SK-N-SH (cell line): ENCODE measurements around the gene PAPPA2. TPM values are rescaled to one million over a fixed set of nuclear protein-coding genes. Genes with fewer than 3 reads are reported as not detected.
"Not testable (repeated sequence)": the region's sequence is repeated elsewhere in the genome, so short reads cannot be mapped to it uniquely, and the experiment has no call there.

Source experiments
- CTCF ChIA-PET: fragments of 300-600, 350-600 bp; formaldehyde crosslinking; extraction: SDS; loops from one replicate; lab custom pipeline; 2021; lab: Yijun Ruan, JAX
- POLR2A ChIA-PET: fragments of 350-600 bp; sonication (Branson Sonifier 250); formaldehyde crosslinking; extraction: SDS; loops from one replicate; lab custom pipeline; 2020; ENCODE audit warnings: antibody characterized with exemption, inconsistent platforms; lab: Yijun Ruan, JAX
- DNase-seq: peaks from one replicate; pipeline ENCODE4 v3.0.0; 2012
- H2AFZ ChIP-seq: fragments of 200-600 bp; sonication (generic); 2 replicates; pipeline ENCODE4 v1.8.1; 2016; ENCODE audit warnings: antibody characterized with exemption, mild to moderate bottlenecking, low read depth
- H3F3A ChIP-seq: fragments of 200-600 bp; sonication (generic); replicated peaks from 2 replicates; pipeline ENCODE3; 2016; ENCODE audit warnings: antibody characterized with exemption, mild to moderate bottlenecking; ENCODE audit not compliant: insufficient read depth
- H3K27ac ChIP-seq, 2 experiments: fragments of 200-500 bp in 1 of 2; fragments of 200-600 bp in 1 of 2; sonication (Bioruptor generic) in 1 of 2; sonication (generic), shearing (Covaris generic) in 1 of 2; 2 replicates each; pipeline versions ENCODE4 v1.5.1 to v1.6.1; 2014 to 2016; ENCODE audit warnings: low read depth in 2 of 2, inconsistent platforms in 1 of 2, low read length in 1 of 2, mild to moderate bottlenecking in 1 of 2, mixed read lengths in 1 of 2
- H3K27me3 ChIP-seq: fragments of 200-600 bp; sonication (generic), shearing (Covaris generic); 2 replicates; pipeline ENCODE4 v1.6.1; 2016; ENCODE audit warnings: mixed run types; ENCODE audit not compliant: insufficient read depth
- H3K36me3 ChIP-seq, 2 experiments: fragments of 200-500 bp in 1 of 2; fragments of 200-600 bp in 1 of 2; sonication (Bioruptor generic) in 1 of 2; sonication (generic) in 1 of 2; replicated peaks in 1 of 2; 2 replicates each; pipeline versions ENCODE3 to v1.5.1; 2014 to 2016; ENCODE audit warnings: low read length in 1 of 2, mild to moderate bottlenecking in 1 of 2; ENCODE audit not compliant: insufficient read depth in 2 of 2, control insufficient read depth in 1 of 2
- H3K4me1 ChIP-seq, 2 experiments: fragments of 200-500 bp in 1 of 2; fragments of 200-600 bp in 1 of 2; sonication (Bioruptor generic) in 1 of 2; sonication (generic), shearing (Covaris generic) in 1 of 2; 2 replicates each; pipeline versions ENCODE4 v1.5.1 to v1.6.1; 2014 to 2016; ENCODE audit warnings: low read depth in 1 of 2, low read length in 1 of 2, mixed run types in 1 of 2; ENCODE audit not compliant: insufficient read depth in 2 of 2, control insufficient read depth in 1 of 2
- H3K4me2 ChIP-seq: fragments of 200-600 bp; sonication (generic), shearing (Covaris generic); 2 replicates; pipeline ENCODE4 v1.6.1; 2017; ENCODE audit warnings: mixed run types
- H3K4me3 ChIP-seq, 2 experiments: fragments of 200-500 bp in 1 of 2; fragments of 200-600 bp in 1 of 2; sonication (Bioruptor generic) in 1 of 2; sonication (generic), shearing (Covaris generic) in 1 of 2; 2 replicates each; pipeline versions ENCODE4 v1.5.1 to v1.8.1; 2014 to 2016; ENCODE audit warnings: low read depth in 2 of 2, inconsistent platforms in 1 of 2, low read length in 1 of 2, mild to moderate bottlenecking in 1 of 2, mixed read lengths in 1 of 2, moderate library complexity in 1 of 2
- H3K79me2 ChIP-seq: fragments of 200-600 bp; sonication (generic); 2 replicates; pipeline ENCODE4 v1.8.1; 2017; ENCODE audit warnings: mild to moderate bottlenecking; ENCODE audit not compliant: insufficient read depth
- H3K9ac ChIP-seq: fragments of 200-600 bp; sonication (generic); 2 replicates; pipeline ENCODE4 v1.6.1; 2017; ENCODE audit warnings: mixed run types
- H3K9me2 ChIP-seq: fragments of 200-600 bp; sonication (generic); 2 replicates; pipeline ENCODE4 v1.6.1; 2017; ENCODE audit warnings: mixed run types
- H3K9me3 ChIP-seq: fragments of 200-600 bp; sonication (generic); 2 replicates; pipeline ENCODE4 v1.6.1; 2017; ENCODE audit warnings: mixed run types, mild to moderate bottlenecking, moderate library complexity
- H4K20me1 ChIP-seq: fragments of 200-600 bp; sonication (generic); 2 replicates; pipeline ENCODE4 v1.6.1; 2017; ENCODE audit warnings: mild to moderate bottlenecking, mixed run types; ENCODE audit not compliant: insufficient read depth
- ELF1 ChIP-seq: IDR thresholded peaks from 2 replicates; pipeline ENCODE4 v1.4.0; 2012
- FOSL2 ChIP-seq: IDR thresholded peaks from 2 replicates; pipeline ENCODE4 v1.4.0; 2012; ENCODE audit warnings: low read depth, mild to moderate bottlenecking, moderate library complexity, borderline replicate concordance
- FOXJ3 ChIP-seq: sonication (generic); formaldehyde crosslinking; IDR thresholded peaks from 2 replicates; pipeline ENCODE4 v1.5.1; 2020; ENCODE audit warnings: mild to moderate bottlenecking, missing genetic modification reagents
- GATA2 ChIP-seq: sonication (generic); formaldehyde crosslinking; IDR thresholded peaks from 2 replicates; pipeline ENCODE4 v1.5.0; 2020; ENCODE audit warnings: mild to moderate bottlenecking, missing genetic modification reagents
- IRF3 ChIP-seq: fragments of 150-350 bp; IDR thresholded peaks from 2 replicates; pipeline ENCODE4 v1.6.1; 2016; ENCODE audit warnings: mild to moderate bottlenecking, low read depth, low read length
- MEF2A ChIP-seq: IDR thresholded peaks from 2 replicates; pipeline ENCODE4 v1.4.0; 2012; ENCODE audit warnings: low read depth, borderline replicate concordance
- NFIC ChIP-seq: IDR thresholded peaks from 2 replicates; pipeline ENCODE4 v1.4.0; 2012; ENCODE audit warnings: borderline replicate concordance
- POLR2AphosphoS5 ChIP-seq: IDR thresholded peaks from 2 replicates; pipeline ENCODE4 v1.6.1; 2012; ENCODE audit warnings: low read depth, low read length
- RAD21 ChIP-seq: IDR thresholded peaks from 2 replicates; pipeline ENCODE4 v1.6.1; 2012; ENCODE audit warnings: mild to moderate bottlenecking, low read length
- RCOR1 ChIP-seq: fragments of 150-350 bp; IDR thresholded peaks from 2 replicates; pipeline ENCODE4 v1.6.1; 2017; ENCODE audit warnings: antibody characterized with exemption, low read length
- RFX5 ChIP-seq: IDR thresholded peaks from 2 replicates; pipeline ENCODE4 v1.6.1; 2012; ENCODE audit warnings: mild to moderate bottlenecking, improper control_type of control experiment, low read length
- SMC3 ChIP-seq: IDR thresholded peaks from 2 replicates; pipeline ENCODE4 v1.6.1; 2012; ENCODE audit warnings: low read depth, low read length, improper control_type of control experiment
- TCF12 ChIP-seq: IDR thresholded peaks from 2 replicates; pipeline ENCODE4 v1.4.0; 2012
- WGBS: methylation state at CpG from one replicate; pipeline ENCODE4 v1.1.6; 2017; ENCODE audit warnings: low lambda C conversion rate; 5-methylcytosine and 5-hydroxymethylcytosine counted together
- polyA plus RNA-seq, 3 experiments: library from polyadenylated mRNA; depleted of rRNA; stranded (reverse); fragments of >200 nt; gene quantifications; 2 replicates each; pipeline ENCODE4 v1.2.3, GENCODE V29; 2012
- TF ChIP-seq, protein P1 (sequence below): IDR thresholded peaks from 2 replicates; pipeline ENCODE4 v1.4.0; 2012; ENCODE audit warnings: low read depth
- TF ChIP-seq, protein P2 (sequence below): fragments of 150-350 bp; IDR thresholded peaks from 2 replicates; pipeline ENCODE4 v1.6.1; 2017; ENCODE audit warnings: antibody characterized with exemption, low read length, low read depth, borderline replicate concordance
- TF ChIP-seq, protein P3 (sequence below): IDR thresholded peaks from 2 replicates; pipeline ENCODE4 v1.4.0; 2012; ENCODE audit warnings: low read depth, borderline replicate concordance

PAPPA2 gene
- polyA plus RNA-seq, 1 of the 3 experiments (the other 2 are of a cell fraction) = 0.02 TPM

DNA sequence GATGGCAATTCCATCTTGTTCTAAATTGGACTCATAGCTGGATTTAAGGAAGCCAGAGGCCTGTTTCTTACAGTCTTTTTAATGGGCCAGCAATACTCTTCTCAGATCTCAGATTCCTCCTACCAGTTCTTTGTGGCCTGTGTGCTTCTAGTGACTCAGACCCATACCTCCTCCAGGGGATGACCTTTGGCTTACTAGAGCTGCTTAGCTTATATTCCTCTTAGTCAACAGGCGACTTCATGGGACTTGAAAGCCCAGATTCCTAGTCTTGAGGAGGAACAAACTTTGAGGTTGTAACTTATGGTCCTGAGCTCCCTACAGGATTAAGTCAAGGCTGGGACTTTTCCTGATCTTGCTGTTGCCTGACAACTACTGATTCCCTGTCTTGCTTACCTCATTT, 12.4 kb upstream of the PAPPA2 start:
- TF ChIP-seq TCF12 = no peak
- no peak for TF ChIP-seq ELF1
- TF ChIP-seq SMC3 = no peak
- no peak for TF ChIP-seq IRF3
- TF ChIP-seq, protein P1, sequence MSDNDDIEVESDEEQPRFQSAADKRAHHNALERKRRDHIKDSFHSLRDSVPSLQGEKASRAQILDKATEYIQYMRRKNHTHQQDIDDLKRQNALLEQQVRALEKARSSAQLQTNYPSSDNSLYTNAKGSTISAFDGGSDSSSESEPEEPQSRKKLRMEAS = no peak
- TF ChIP-seq, protein P2, sequence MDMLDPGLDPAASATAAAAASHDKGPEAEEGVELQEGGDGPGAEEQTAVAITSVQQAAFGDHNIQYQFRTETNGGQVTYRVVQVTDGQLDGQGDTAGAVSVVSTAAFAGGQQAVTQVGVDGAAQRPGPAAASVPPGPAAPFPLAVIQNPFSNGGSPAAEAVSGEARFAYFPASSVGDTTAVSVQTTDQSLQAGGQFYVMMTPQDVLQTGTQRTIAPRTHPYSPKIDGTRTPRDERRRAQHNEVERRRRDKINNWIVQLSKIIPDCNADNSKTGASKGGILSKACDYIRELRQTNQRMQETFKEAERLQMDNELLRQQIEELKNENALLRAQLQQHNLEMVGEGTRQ = no peak
- no peak for TF ChIP-seq FOXJ3 (CRISPR knock-in tag)
- TF ChIP-seq POLR2AphosphoS5 = no peak
- TF ChIP-seq MEF2A = no peak
- Histone ChIP-seq H3K36me3 (no peaks in the 10 kb centered on the region), H3K4me3 (no peak overlapping the region), H4K20me1 (no peaks in the 10 kb centered on the region), H2AFZ (no peak overlapping the region), H3K9me3 (no peaks in the 10 kb centered on the region), H3K79me2 (no peaks in the 10 kb centered on the region), H3K27ac (no peak overlapping the region), H3K27me3 (no peaks in the 10 kb centered on the region), H3F3A (no peaks in the 10 kb centered on the region), H3K9me2 (no peaks in the 10 kb centered on the region), H3K4me2 (no peak overlapping the region), H3K4me1 (no peaks in the 10 kb centered on the region), H3K9ac (no peak overlapping the region)
- no peak for DNase-seq
- ChIA-PET CTCF (interaction anchor here (0.6 kb wide), 1 partner anchor 120 kb away, joined by 3 read pairs; no protein-coding TSS in a partner anchor), POLR2A (no interaction called here)
- 10% methylated on average over 1 of the region's 1 CpG for WGBS

DNA sequence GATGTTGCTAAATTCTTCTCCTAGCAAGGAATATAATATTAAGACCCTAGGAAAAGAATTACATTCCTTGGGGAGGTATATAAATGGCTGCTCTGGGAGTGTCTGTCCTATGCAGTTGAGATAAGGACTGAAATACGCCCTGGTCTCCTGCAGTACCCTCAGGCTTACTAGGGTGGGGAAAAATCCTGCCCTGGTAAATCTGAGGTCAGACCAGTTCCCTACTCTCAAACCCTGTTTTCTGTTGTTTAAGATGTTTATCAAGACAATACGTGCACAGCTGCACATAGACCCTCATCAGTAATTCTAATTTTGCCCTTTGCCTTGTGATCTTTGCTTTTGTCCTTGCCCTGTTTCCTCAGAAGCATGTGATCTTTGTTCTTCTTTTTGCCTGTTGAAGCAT, 11.2 kb upstream of the PAPPA2 start:
- H3K4me2 ChIP-seq, H3K4me1 ChIP-seq, H2AFZ ChIP-seq, H3K9me3 ChIP-seq, H3K9me2 ChIP-seq, H3K27ac ChIP-seq, H3F3A ChIP-seq, DNase-seq, H3K9ac ChIP-seq, H4K20me1 ChIP-seq, H3K79me2 ChIP-seq, H3K27me3 ChIP-seq, POLR2A ChIA-PET, H3K4me3 ChIP-seq, CTCF ChIA-PET, H3K36me3 ChIP-seq: not testable (repeated sequence)
- 13% methylated on average over 2 of the region's 2 CpGs for WGBS

DNA sequence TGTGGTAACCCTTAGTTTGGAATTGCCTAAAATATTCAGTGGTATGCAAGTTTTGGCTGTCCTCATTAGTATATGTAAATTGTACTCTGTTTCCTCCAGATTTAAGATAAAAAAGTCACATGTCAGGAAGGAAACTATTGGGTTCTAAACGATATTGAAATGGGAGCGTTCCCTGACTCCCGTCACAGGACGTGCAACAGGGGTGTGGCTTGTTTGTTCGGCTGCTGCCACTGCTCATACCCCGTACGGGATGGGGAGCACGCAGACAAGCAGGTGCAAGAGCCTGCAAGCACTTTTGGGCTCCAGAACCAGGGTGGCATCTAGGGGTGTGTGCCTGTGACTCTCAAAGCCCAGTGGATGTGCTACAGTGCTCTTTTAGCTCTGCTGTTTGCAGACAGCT, 6.2 kb upstream of the PAPPA2 start:
- ChIA-PET POLR2A (no interaction called here), CTCF (no interaction called here)
- Histone ChIP-seq H3K27me3 (no peaks in the 10 kb centered on the region), H3K4me3 (no peak overlapping the region), H2AFZ (no peak overlapping the region), H3K9me3 (no peaks in the 10 kb centered on the region), H3K9ac (no peak overlapping the region), H3K4me1 (no peaks in the 10 kb centered on the region), H3K4me2 (no peak overlapping the region), H3K9me2 (no peaks in the 10 kb centered on the region), H4K20me1 (no peaks in the 10 kb centered on the region), H3K27ac (no peak overlapping the region), H3F3A (no peaks in the 10 kb centered on the region), H3K36me3 (no peaks in the 10 kb centered on the region), H3K79me2 (no peaks in the 10 kb centered on the region)
- no peak for DNase-seq
- 14% methylated on average over 7 of the region's 8 CpGs for WGBS
- TF ChIP-seq, protein P2 = no peak
- TF ChIP-seq, protein P3, sequence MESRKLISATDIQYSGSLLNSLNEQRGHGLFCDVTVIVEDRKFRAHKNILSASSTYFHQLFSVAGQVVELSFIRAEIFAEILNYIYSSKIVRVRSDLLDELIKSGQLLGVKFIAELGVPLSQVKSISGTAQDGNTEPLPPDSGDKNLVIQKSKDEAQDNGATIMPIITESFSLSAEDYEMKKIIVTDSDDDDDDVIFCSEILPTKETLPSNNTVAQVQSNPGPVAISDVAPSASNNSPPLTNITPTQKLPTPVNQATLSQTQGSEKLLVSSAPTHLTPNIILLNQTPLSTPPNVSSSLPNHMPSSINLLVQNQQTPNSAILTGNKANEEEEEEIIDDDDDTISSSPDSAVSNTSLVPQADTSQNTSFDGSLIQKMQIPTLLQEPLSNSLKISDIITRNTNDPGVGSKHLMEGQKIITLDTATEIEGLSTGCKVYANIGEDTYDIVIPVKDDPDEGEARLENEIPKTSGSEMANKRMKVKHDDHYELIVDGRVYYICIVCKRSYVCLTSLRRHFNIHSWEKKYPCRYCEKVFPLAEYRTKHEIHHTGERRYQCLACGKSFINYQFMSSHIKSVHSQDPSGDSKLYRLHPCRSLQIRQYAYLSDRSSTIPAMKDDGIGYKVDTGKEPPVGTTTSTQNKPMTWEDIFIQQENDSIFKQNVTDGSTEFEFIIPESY = no peak
- no peak for TF ChIP-seq RAD21
- no peak for TF ChIP-seq RFX5
- TF ChIP-seq SMC3 = no peak
- no peak for TF ChIP-seq GATA2 (CRISPR knock-in tag)
- TF ChIP-seq FOSL2 = no peak
- no peak for TF ChIP-seq NFIC
- no peak for TF ChIP-seq RCOR1
